IPS-NIHi7 (cell line): ENCODE data around the gene PSAPL1.

ENCODE experiments used
- DNase-seq: peaks from one replicate; pipeline ENCODE4 v3.0.0; 2012; ENCODE audit warnings: mixed read lengths; ENCODE audit errors: extremely low spot score

PSAPL1 gene

DNA sequence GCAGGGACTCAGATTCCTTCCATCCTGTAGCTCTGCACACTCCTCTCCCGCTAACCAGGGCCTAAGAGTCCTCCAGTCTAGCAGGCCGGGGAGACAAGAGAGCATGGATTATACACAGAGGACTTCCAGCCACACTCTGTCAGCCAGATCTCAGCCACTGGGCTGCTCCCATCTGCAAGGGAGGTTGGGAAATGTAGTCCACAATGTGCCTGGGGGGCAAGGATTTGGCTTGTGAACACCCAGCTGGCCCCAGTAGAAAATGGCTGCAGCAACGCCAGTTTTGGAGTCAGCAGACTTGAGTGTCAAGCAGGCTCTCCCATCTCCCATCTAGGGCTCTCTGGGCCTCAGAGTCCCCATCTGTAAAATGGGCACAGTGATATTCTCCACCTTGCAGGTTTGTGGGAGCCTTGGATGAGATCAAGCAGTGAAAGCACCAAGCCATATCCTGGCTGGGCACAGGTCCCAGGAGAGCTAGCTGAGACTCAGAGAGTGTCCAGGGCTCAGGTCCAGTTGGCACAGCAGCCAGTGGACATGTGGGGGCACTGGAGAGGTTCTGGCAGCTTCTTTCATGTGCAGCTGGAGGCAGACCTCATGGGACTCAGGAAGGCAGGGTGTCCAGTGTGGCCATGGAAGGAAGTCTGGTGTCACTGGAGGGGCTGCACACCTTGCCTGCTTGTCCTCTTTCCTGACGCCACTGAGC, 14.6 kb downstream of the PSAPL1 start:
- no peak for DNase-seq

DNA sequence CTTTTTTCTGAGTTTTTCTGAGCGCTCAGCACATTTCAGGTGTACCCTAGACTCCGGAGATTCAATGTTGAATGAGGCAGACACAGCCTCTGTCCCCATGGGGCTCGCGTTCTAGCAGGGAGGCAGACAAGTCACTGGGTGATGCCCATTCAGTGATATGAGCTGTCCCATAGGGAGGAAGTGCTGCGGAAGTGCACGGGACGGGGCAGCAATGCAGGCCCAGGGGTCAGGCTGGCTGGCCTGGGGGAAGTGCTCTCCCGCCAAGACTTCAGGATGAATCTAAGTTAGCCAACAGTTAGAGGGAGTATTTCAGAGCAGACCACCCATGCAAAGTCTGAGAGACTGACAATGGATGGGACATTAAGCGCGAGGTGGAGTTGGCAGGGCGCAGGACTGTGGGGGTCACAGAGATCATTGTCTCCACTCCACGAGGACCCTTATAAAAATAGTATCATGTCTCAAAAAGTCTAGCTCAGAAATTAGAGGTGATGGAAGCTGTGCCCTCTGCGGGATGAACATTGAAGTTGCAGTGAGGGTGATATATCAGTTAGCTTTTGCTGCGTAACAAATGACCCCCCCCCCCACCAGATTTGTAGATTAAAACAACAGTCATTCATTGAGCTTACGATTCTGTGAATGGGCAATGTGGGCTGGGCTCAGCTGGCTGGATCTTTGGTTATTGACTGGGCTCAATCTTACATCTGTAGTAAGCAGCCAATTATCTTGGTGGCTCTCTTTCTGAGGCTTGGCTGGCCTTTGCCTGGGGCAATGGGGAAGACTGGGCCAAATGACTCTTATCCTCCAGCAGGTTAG, 16.4 kb downstream of the PSAPL1 start:
- no peak for DNase-seq

DNA sequence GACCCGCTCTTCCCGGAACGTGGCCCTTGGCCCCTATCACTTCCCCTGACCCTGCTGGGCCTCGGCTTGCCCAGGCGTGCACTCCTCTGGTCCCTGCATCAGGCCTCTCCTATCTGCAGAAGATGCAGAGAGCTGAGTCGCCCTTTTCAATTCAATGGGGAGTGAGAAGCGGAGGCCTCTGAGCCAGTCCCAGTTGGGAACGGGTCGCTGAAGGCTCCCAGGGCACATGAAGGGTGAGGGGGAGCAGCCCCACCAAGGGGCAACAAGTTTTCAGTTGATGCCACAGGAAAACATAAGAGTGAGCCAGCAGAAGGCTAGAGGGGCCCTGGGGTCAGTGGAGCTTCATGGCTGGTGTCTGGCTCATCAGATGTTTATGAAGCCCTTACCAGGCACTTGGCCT, 17.1 kb downstream of the PSAPL1 start:
- no peak for DNase-seq

DNA sequence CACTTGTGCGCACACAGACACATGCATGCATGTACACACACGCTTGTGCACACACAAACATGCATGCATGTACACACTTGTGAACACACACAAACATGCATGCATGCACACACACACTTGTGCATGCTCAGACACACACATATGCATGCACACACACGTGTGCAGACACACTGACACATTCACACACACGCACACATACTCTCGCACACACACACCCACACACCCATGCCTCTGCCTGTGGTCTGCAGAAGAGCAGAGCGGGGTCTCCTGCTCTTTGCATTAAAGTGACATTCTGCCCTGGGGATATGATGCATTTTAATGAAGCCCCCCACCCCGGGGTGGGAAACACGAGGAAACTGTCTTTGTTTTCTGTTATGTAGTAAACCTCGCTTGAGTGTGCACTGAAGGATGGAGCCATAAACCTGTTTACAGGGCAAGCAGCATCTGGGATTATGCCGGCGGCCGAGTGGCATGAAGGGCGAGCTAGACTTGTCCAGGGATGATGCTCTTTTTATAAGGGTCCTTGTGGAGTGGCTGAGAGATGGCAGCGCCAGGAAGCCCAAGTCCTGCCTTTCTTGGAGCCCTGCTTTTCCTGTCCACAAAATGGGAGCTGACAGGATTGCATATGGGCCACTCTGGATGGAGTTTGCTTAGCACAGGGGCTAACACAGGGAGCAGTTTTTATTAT, 17.8 kb downstream of the PSAPL1 start:
- no peak for DNase-seq

DNA sequence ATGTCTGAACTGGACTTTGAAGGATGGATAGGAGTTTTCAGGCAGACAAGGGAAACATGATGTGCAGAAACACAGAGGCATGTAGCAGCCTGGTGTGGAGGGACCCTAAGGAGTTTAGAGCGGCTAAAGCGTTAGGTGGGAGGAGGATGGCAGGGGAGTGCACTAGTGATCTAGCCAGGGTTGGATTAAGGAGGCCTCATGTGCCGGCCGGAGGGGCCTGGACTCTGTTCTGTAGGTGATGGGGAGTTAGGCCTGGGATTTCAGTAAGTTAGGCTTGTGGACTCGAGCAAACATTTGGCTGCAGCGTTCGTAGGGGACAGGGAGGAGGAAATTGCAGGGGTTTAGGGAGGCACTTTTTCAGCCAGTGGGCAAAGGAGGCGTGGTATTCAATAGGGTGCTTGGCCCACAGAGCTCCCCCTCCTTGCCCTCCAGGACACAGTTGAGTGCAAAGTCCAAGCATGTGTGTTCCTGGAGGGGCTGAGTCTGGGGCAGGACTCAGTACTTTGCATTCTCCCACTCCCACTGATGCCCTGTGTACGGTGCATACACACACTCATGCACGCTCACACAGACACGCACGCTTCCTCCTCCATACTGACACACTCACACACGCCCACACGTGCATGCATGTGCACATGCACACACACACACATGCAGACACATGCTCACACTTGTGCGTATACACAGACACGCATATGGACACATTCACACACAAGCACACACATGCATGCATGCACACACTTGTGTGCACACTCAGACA, 18.6 kb downstream of the PSAPL1 start:
- no peak for DNase-seq

DNA sequence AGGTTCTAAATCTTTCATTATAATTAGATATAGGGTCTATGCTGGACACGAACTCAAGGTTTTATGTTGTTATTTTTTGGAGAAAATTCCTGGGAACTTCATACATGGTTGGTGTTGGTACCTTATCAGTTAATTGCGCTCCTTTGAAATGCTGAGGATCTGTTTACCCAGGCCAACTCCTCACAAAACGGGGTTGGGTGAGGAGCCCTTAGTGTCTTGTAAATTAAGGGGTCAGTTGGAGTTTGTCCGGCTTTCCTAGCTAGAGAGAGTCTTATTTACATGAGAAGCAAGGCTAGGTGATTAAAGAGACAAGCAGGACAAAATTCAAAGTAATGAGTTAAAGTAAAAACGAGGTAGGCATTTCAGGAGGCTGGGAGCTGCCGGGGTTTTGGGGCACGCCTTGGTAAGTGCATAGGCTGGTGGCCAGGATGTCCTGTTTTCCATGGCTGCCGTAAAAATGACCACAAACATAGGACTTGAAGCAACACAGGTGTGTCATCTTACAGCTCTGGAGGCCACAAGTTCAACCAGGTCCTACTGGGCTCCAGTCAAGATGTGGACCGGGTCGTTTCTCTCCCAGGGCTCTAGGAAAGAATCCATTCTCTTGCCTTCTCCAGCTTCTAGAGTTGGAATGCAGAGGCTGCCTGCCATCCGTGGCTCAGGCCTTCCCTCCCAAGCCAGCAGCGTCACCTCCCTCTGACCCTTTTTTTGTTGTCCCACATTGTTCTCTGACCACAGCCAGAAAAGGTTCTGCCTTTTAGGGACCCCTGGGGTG, 19.8 kb downstream of the PSAPL1 start:
- no peak for DNase-seq

DNA sequence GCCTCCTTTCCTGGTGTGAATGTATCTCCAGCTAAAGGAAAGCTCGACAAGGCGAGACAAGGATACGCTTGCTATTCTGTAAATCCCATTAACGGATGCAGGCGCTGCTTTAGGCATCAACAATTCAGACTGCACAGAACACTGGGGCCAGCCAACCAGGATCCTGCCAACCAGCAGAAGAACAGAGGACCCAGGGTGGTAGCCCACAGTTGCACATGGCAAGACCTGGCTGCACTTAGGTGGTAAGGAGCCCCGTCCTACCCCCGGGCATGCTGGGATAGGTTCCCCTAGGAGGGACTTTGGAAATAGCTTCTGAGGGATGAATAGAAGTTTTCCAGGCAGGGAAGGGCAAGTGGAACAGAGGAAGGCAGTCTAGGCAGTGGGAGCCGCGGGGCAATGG, 20.7 kb downstream of the PSAPL1 start:
- DNase-seq, result no peak

DNA sequence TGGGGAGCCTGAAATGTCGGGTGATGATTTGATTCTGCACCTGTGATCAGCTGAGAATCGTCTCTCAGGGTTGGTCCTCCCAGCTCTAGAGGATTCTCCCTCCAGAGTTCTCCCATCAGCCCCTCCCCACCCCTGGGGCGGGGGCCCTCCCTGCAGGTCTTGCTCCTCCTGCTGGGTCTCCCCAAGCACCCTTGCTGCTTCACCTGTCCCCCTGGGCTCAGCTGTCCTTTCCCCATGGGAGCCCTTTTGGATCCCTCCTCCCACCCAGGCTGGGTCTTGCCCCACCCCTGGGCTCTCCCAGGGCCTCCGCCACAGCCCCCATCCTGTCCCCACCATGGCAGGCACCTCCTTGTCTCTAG, 22.2 kb downstream of the PSAPL1 start:
- DNase-seq, result no peak

DNA sequence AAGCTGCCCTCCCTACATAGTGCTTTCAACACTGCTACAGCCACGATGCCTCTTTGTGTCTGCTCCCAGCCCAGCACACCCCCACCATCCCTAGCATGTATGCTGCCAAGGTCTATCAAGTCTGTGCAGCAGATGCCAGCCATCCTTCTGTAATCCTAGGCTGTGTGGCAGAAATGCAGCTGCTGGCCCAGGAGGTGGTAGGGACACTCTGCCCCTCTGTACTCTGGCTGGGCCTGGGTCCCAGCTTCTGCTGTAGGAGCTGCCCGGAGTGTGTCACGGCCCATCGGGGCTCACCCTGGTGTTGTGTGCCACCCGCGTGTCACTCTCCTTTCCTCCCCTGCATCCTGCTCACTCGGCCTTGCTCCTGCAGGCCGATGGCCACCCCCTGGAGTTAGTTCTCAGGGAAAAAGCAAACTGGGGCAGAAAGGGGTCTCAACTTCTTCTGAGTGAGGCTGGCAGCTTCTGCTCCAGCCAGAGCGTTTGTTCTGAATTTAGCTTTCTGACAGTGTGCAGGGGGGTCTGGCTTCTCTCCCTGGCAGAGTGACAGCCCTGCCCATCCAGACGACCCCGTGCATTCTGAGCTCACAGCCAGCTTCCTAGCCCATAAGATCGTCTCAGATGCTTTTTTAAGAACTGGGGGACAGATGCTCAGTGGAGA, 22.7 kb downstream of the PSAPL1 start:
- no peak for DNase-seq

DNA sequence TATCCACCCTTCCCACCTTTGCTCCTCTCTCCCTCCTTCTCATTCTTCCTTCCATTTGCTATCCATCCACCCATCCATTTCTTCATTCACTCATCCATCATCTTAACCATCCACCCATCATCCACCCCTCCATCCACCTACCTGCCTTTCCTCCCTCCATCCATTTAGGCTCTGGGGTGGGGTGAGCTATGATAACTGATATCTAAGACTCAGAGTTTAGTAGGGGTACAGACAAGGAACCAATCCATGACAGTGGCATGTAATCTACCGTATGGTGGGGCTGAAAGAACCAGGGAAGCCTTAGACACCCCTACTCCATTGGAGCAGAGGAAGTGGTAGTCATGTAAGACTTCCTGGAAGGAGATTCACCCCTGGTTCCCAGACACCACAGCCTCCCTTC, 23.2 kb downstream of the PSAPL1 start:
- no peak for DNase-seq

DNA sequence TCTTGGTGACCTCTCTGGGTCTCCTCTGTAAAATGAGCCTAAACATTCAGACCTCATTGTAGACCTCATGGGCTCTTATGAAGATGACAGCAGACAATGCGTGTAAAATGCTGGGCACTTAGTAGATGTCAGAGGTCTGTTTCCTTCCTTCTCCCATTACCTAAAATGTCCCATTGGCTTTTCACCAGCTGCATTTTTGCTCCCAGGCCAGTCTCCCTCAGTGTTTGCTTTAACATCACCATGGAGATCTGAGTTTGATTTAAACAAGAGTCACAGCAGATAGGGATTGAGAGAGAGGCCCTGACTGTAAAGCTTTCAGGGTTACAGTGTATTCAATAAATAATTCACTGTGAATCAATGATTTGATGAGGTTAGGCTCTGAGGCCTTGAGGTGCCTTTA, 24.3 kb downstream of the PSAPL1 start:
- DNase-seq, result no peak

DNA sequence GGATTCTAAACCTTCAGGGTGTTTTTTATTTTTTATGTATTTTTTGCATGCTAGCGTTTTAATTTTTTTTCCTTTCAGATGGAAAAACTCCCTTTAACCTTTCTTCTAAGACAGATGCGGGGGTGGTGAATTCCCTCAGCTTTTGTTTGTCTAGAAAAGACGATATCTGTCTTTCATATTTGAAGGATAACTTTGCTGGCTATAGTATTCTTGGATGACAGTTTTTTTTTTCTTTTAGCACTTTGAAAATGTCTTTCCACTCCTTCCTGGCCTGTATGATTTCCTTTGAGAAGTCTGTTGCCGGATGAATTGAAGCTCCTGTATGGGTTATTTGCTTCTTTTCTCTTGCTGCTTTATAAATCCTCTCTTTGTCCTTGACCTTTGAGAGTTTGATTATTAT, 26.6 kb downstream of the PSAPL1 start:
- no peak for DNase-seq

DNA sequence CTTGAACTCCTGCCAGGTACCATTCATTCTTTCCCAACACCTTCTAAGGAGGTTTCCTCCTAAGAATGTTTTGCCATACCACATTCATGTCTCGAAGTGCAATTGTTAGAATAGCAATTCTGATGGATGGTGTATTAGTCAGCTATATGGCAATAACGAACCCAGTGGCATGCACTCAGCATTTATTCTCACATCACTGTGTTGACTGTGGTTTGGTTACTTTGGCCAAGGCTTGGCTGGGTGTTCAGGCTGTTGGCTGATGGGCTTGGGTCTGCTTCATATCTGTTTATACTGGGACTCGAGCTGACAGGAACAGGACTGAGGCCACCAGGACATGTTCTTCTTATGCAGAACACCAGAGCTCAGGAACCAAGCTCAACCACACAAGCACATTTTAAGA, 31.7 kb downstream of the PSAPL1 start:
- no peak for DNase-seq

DNA sequence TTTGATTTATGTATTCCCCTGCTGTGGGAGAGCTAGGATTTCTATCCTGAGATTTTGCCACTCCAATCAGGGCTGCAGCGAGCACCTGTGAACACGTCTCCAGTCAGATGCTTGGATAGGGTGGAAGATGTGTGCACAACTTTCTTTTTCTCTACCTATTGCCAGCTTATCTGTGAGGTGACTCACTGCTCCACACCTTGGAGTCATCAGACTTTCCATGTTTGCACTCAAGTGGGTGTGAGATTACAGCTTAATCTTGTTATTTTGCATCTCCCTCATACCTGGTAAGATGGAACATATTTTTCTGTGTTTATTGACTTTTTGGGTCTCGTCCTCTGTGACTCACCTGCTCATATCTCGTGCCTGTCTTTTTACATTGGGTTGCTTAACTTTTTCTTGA, 32.2 kb downstream of the PSAPL1 start:
- no peak for DNase-seq

DNA sequence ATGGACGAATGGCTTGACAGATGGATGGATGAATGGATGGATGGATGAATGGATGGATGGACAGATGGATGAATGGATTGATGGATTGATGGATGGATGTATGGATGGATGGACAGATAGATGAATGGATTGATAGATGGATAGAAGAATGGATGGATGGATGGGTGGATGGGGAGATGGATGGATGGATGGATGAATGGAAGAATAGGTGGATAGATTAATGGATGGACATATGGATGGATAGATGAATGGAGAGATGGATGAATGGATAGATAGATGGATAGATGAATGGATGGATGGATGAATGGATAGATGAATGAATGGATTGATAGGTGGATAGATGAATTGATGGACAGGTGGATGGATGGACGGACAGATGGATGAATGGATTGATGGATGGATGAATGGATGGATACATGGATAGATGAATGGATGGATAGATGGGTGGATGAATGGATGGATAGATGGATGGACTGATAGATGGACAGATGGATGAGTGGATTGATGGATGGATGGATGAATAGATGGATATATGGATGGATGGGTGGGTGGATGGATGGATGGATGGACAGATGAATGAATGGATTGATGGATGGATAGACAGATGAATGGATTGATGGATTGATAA, 33.9 kb downstream of the PSAPL1 start:
- DNase-seq, result no peak

DNA sequence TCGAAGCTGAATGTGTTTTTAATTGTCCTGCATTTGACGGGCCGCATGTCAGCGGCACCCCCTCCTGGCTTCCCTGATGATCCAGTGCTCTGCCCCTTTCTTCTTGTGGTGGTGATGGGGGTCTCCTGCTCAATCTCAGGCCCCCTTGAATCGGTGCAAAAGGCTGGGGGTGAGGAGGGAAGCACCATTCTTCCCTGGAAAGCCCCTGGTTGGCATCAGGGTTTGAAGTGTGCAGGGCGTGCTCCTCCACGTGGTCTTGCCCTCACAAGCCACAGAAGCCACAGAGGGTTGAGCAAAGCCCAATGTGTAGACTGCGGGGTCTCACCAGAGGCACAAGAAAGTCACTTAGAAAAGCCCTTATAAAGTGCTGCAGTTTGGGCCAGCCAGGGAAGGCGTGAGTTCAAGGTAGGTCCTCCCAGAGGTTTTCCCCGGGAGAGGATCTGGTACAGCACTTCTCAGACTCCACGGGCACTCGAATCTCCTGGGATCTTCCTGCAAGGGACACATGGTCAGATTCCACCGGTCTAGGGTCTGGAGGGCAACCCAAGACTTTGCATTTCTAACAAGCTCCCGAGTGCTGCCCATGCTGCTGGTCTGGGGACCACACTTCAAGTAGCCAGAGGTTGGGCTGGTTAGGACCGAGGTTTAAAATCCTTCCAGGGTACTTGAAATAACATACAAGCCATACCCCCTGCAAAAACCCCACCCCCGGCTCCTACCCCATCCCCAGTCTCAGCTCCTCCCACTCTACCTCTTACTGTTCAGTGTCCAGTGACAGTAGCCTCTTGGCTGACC, 35.1 kb downstream of the PSAPL1 start:
- DNase-seq, result no peak

DNA sequence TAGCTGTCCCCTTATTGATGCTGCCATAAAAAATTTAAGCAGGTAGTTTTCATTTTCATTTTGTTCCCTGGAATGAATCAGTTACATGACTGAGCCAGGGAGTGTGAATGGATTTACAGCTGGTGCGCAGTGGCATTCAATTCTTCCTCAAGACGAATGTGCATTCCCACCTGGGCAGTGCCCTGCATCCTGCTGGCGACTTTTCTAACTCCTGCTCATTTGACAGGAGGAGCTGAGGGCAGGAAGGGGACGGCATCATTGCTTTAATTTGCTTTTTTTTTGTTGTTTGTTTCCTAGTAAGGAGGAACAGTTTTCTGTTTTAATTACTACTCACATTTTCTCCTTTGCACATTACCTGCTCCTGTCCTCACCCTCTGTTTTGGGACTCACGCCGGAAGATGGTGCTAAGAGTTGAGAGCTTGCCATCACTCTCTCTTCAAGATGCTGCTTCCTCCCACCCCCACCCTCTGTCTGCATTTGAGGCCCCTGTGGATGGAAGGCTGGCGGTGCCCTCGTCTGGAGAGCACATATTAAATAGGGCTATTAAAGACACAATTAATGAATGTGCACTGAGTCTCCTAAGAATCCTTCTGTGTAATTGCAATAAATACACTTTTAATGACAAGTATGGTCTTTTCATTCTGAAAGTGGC, 35.8 kb downstream of the PSAPL1 start:
- no peak for DNase-seq

DNA sequence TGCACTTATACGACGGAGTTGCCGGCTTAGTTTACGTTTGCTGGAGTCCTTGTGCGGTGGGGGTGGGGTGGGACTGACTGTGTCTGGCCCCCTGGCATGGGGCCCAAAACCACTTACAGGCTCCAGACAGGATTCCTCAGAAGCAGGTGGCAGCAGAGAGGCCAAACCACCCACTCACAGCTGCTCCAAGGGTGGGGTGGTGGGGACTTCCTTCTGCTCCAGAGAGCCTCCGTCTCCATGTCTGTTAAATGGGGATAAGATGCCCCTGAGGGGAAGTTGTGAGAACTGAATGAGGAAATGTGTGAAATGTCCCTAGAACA, 36.7 kb downstream of the PSAPL1 start:
- no peak for DNase-seq
